GM10266 (cell line): ENCODE measurements around the gene HTR2B.

ENCODE experiments used
- DNase-seq: peaks from one replicate; pipeline ENCODE4 v3.0.0; 2012; ENCODE audit errors: extremely low spot score
- CTCF ChIP-seq: IDR thresholded peaks from 2 replicates; pipeline ENCODE4 v1.5.1; 2012; ENCODE audit warnings: mild to moderate bottlenecking, low read depth; ENCODE audit not compliant: control insufficient read depth, insufficient read depth; ENCODE audit errors: missing control alignments

HTR2B gene

GRCh38 chr2:231124838-231125568 is at the start of gene HTR2B:
TSS of gene HTR2B (minus strand) at chr2:231125042. CDS start at chr2:231123764, 1,278 bp downstream.
- DNase-seq = peak; percentile 14
- TF ChIP-seq CTCF = no peak

DNA sequence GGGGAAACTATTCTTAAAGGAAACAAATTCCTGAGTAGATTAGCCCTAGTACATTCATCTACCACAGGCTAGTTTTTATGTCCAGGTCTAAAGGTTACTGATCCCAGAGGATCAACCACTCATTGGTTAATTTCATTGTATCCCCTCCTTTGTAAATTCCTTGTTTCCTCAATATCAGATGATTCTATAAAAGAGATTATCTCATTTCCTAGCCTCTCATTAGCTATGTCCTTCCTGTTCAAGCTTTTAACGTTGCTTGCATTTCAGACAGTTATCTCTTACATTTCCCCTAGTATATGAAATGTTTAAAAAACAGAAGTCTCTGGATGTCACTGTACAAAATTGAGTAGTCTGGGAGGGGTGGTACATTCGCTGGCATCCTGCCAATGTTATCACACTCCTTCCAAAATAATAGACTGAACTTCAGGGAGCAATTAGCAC is 49.4 kb upstream of the HTR2B start:
- DNase-seq = no peak
- TF ChIP-seq CTCF = no peak

DNA sequence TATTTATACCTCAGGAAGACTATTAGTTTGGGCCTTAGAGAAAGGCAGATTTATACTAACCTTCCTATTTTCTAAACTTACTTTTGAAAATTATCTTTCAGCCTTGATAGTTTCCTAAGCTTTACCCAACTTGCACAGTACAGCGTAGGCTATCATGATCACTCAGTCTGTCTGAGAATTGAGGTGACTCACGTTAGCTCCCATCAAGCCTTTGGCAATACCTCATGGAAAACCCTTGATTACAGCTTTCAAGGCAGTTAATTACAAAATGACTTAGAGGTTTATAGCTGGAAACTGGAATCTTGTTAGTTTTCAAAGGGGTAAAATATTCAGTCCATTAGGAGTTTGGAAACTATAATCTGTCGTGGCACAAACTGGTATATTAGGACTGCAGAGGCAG is 47.2 kb upstream of the HTR2B start:
- DNase-seq = no peak
- no peak for TF ChIP-seq CTCF

DNA sequence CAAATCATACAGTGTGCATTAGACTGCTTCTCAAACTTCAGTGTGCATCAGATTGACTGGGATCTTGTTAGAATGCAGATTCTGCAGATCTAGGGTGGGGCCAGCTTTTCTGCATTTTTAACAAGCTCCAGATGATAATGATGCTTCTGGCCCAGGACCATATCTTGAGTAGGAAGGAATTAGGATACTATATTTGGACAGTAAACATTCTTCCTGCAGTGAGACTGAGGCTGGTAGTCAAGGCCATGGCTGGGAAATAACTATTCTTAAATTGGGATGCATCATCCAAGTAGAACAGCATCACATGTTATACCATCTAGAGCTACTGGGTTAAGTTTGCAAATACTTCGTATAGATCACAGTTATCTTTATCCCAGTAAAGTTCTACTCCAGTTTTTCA is 45.2 kb upstream of the HTR2B start:
- DNase-seq = no peak
- TF ChIP-seq CTCF = no peak

- TF ChIP-seq CTCF = no peak
- DNase-seq = no peak
Measured at GRCh38 chr2:231169488-231169887, 44.6 kb upstream of the HTR2B start.

DNA sequence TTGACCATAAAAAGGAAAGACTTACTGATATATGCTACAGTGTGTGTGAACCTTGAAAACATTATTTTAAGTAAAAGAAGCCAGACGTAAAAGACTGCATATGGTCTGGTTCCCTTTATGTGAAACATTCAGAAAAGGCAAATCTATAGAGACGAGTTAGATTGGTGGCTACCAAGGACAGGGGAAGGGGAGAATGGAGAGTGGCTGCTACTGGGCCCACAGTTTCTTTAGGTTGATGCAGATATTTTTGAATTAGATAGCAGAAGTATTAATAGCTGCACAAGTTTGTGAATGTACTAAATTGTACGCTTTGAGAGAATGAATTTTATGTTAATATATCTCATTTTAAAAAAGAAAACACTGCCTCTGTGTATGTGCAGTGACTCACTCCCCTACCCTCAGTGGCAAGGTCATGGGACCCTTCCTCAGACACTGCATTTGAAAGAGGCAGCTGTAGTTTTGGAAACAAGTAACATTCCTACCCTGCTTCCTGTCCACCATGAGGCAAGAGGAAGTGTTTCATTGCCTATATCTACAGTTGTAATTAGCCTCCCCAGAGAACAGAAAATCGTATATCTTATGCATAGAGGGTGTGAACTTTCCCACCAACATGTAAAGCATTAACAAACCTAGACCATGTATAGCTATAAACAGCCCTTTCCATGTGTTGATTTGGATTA is 43.8 kb upstream of the HTR2B start:
- TF ChIP-seq CTCF = no peak
- DNase-seq = no peak

DNA sequence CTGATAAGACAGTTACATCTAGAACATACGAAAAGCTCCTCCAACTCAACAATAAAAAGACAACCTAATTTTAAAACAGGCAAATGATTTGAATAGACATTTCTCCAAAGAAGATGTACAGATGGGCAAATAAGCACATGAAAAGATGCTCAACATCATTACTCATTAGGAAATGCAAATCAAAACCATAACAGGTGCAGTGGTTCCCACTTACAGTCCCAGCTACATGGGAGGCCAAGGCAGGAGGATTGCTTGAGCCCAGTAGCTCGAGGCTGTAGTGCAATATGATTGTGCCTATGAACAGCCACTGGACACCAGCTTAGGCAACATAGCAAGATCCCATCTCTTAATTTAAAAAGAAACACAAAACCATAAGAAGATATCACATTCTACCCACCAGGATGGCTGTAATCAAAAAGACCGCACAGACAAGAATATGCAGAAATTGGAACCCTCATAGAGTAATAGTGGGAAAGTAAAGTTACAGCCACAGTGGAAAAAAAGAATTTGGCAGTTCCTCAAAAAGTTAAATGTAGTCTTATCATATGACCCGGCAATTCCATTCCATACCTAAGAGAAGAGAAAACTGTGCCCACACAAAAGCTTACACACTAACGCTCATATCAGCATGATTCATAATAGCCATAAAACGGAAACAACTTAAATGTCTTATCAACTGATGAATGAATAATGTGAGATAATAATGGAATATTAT is 43.1 kb upstream of the HTR2B start:
- DNase-seq = no peak
- TF ChIP-seq CTCF = no peak
